Immature natural killer cell (primary cell): ENCODE data around the gene LEAP2. TPM values are rescaled to one million over a fixed set of nuclear protein-coding genes. Genes with fewer than 3 reads are reported as not detected.

Experiments used
- DNase-seq, 3 donors: peaks; one replicate each; pipeline ENCODE4 v3.0.0; 2022; ENCODE audit warnings: mixed read lengths in 1 of 3
- H3K27ac Mint-ChIP-seq, 6 donors: one replicate each; pipeline ENCODE4 v1.8.0; 2020; ENCODE audit warnings: mixed read lengths in 6 of 6, mild to moderate bottlenecking in 5 of 6, inconsistent platforms in 4 of 6, moderate library complexity in 3 of 6
- H3K27me3 Mint-ChIP-seq, 3 donors: one replicate each; pipeline ENCODE4 v1.8.0; 2020 to 2021; ENCODE audit warnings: low read depth in 3 of 3, mild to moderate bottlenecking in 3 of 3, mixed read lengths in 3 of 3, moderate library complexity in 3 of 3, inconsistent platforms in 1 of 3
- H3K36me3 Mint-ChIP-seq, 3 donors: one replicate each; pipeline ENCODE4 v1.8.0; 2020; ENCODE audit warnings: mixed read lengths in 3 of 3, inconsistent platforms in 2 of 3, mild to moderate bottlenecking in 2 of 3
- H3K4me1 Mint-ChIP-seq, 2 donors: one replicate each; pipeline ENCODE4 v1.8.0; 2020; ENCODE audit warnings: inconsistent platforms in 2 of 2, mild to moderate bottlenecking in 2 of 2, mixed read lengths in 2 of 2, moderate library complexity in 1 of 2
- H3K4me3 Mint-ChIP-seq, 5 donors: one replicate each; pipeline ENCODE4 v1.8.0; 2020; ENCODE audit warnings: mild to moderate bottlenecking in 5 of 5, mixed read lengths in 5 of 5, inconsistent platforms in 3 of 5, moderate library complexity in 3 of 5
- H3K9me3 Mint-ChIP-seq, 6 donors: one replicate each; pipeline ENCODE4 v1.8.0; 2020; ENCODE audit warnings: mild to moderate bottlenecking in 6 of 6, mixed read lengths in 6 of 6, inconsistent platforms in 4 of 6, moderate library complexity in 3 of 6
- polyA plus RNA-seq, 3 donors: library from polyadenylated mRNA; unstranded; fragments of 300-500 nt; fragmentation: Illumina TruSeq; gene quantifications; one replicate each; pipeline ENCODE4 v1.2.3, GENCODE V29; 2021

LEAP2 gene
- polyA plus RNA-seq, 3 donors from 2014 or later, result 0.50 to 2.0 (median 0.54) TPM

- Mint-ChIP-seq H3K4me1 (peaks cover 14 to 31% of the 10 kb centered on the region in 2 donors), H3K36me3 (peaks cover 6 to 27% (median 6%) of the 10 kb centered on the region in 3 donors), H3K4me3 (no peak overlapping the region), H3K9me3 (no peaks in the 10 kb centered on the region), H3K27ac (no peak overlapping the region), H3K27me3 (no peaks in the 10 kb centered on the region)
- DNase-seq, result no peak
Measured at GRCh38 chr5:132901730-132902129, 28.3 kb downstream of the LEAP2 start.

GRCh38 chr5:132905938-132906337 is 32.5 kb downstream of the LEAP2 start:
- no peak for DNase-seq
- no peaks in the 10 kb centered on the region for H3K27me3 Mint-ChIP-seq
- no peak overlapping the region for H3K4me3 Mint-ChIP-seq
- peaks cover 4 to 12% (median 8%) of the 10 kb centered on the region in 3 donors for H3K36me3 Mint-ChIP-seq
- no peaks in the 10 kb centered on the region for H3K9me3 Mint-ChIP-seq
- peak overlapping the region in 3 of 6 donors; percentile 2 to 24 (median 23) for H3K27ac Mint-ChIP-seq
- H3K4me1 Mint-ChIP-seq, result peaks cover 16 to 43% of the 10 kb centered on the region in 2 donors

GRCh38 chr5:132907161-132907560 is 33.7 kb downstream of the LEAP2 start:
- DNase-seq, result no peak
- H3K4me3 Mint-ChIP-seq, result no peak overlapping the region
- peaks cover 8 to 15% (median 10%) of the 10 kb centered on the region in 3 donors for H3K36me3 Mint-ChIP-seq
- H3K4me1 Mint-ChIP-seq, result peaks cover 17 to 52% of the 10 kb centered on the region in 2 donors
- H3K9me3 Mint-ChIP-seq, result no peaks in the 10 kb centered on the region
- peaks cover 0 to 2% (median 0%) of the 10 kb centered on the region in 3 donors for H3K27me3 Mint-ChIP-seq
- H3K27ac Mint-ChIP-seq, result no peak overlapping the region

- DNase-seq, result no peak
- Mint-ChIP-seq H3K27me3 (peaks cover 0 to 2% (median 0%) of the 10 kb centered on the region in 3 donors), H3K36me3 (peaks cover 7 to 10% (median 9%) of the 10 kb centered on the region in 3 donors), H3K4me3 (no peak overlapping the region), H3K4me1 (peaks cover 15 to 56% of the 10 kb centered on the region in 2 donors), H3K27ac (no peak overlapping the region), H3K9me3 (no peaks in the 10 kb centered on the region)
Measured at GRCh38 chr5:132909702-132910101, 36.2 kb downstream of the LEAP2 start.

- Mint-ChIP-seq H3K4me1 (peaks cover 4 to 31% of the 10 kb centered on the region in 2 donors), H3K27me3 (peaks cover 0 to 2% (median 0%) of the 10 kb centered on the region in 3 donors), H3K4me3 (no peak overlapping the region), H3K9me3 (no peaks in the 10 kb centered on the region), H3K36me3 (peaks cover 7 to 17% (median 9%) of the 10 kb centered on the region in 3 donors), H3K27ac (peak overlapping the region in 1 of 6 donors; percentile 55)
- DNase-seq, result no peak
Measured at GRCh38 chr5:132915681-132916080, 42.2 kb downstream of the LEAP2 start.

GRCh38 chr5:132916086-132916485 is 42.6 kb downstream of the LEAP2 start:
- peaks cover 9 to 18% (median 9%) of the 10 kb centered on the region in 3 donors for H3K36me3 Mint-ChIP-seq
- H3K9me3 Mint-ChIP-seq, result no peaks in the 10 kb centered on the region
- peaks cover 4 to 27% of the 10 kb centered on the region in 2 donors for H3K4me1 Mint-ChIP-seq
- no peak overlapping the region for H3K4me3 Mint-ChIP-seq
- DNase-seq, result no peak
- H3K27ac Mint-ChIP-seq, result peak overlapping the region in 4 of 6 donors; percentile 8 to 77 (median 44)
- peaks cover 0 to 2% (median 0%) of the 10 kb centered on the region in 3 donors for H3K27me3 Mint-ChIP-seq

Other genes starting within 250 kb of the LEAP2 start
- under 1 TPM in 1 of 3 donors, not detected in 2; 0.28 TPM for gene IL13, start 215.5 kb upstream of the LEAP2 start, polyA plus RNA-seq
- gene IL4, start 199.7 kb upstream of the LEAP2 start, polyA plus RNA-seq, result not detected
- 10 to 100 TPM in 1 of 3 donors, 1 to 10 TPM in 2; 7.4 to 13.5 (median 8.2) TPM for gene KIF3A, start 136.1 kb upstream of the LEAP2 start, polyA plus RNA-seq
- 1 to 10 TPM in 1 of 3 donors, under 1 TPM in 1, not detected in 1; 0.13 to 1.3 TPM for gene CCNI2, start 126.2 kb upstream of the LEAP2 start, polyA plus RNA-seq
- gene SEPTIN8, start 96.4 kb upstream of the LEAP2 start, polyA plus RNA-seq, result 1 to 10 TPM in 2 of 3 donors, under 1 TPM in 1; 0.79 to 1.3 (median 1.2) TPM
- not detected for gene SOWAHA, start 60.4 kb upstream of the LEAP2 start, polyA plus RNA-seq
- 1 to 10 TPM in 1 of 3 donors, not detected in 2; 1.4 TPM for gene SHROOM1, start 43.0 kb upstream of the LEAP2 start, polyA plus RNA-seq
- under 1 TPM in 1 of 3 donors, not detected in 2; 0.12 TPM for gene GDF9, start 7.2 kb upstream of the LEAP2 start, polyA plus RNA-seq
- gene UQCRQ, start 7.0 kb upstream of the LEAP2 start, polyA plus RNA-seq, result 100 to 1,000 TPM; 554 to 923 (median 597) TPM
- 10 to 100 TPM; 10.7 to 31.8 (median 11.7) TPM for gene AFF4, start 90.0 kb downstream of the LEAP2 start, polyA plus RNA-seq
- 10 to 100 TPM; 44.4 to 47.6 (median 44.5) TPM for gene ZCCHC10, start 152.9 kb downstream of the LEAP2 start, polyA plus RNA-seq
- gene HSPA4, start 178.3 kb downstream of the LEAP2 start, polyA plus RNA-seq, result 10 to 100 TPM; 17.3 to 51.3 (median 32.3) TPM